Mucosa of stomach (tissue), 1 donor: ENCODE data around the gene ATXN2.

Source experiments
- H3K27me3 ChIP-seq: one replicate; pipeline ENCODE4 v1.7.0; 2013; ENCODE audit warnings: mild to moderate bottlenecking, low read length; ENCODE audit not compliant: control insufficient read depth, insufficient read depth
- H3K36me3 ChIP-seq: one replicate; pipeline ENCODE4 v1.7.0; 2013; ENCODE audit warnings: low read length; ENCODE audit not compliant: control insufficient read depth, insufficient read depth
- H3K4me1 ChIP-seq: one replicate; pipeline ENCODE4 v1.7.0; 2013; ENCODE audit warnings: mild to moderate bottlenecking, low read length; ENCODE audit not compliant: control insufficient read depth, insufficient read depth
- H3K4me3 ChIP-seq: one replicate; pipeline ENCODE4 v1.7.0; 2013; ENCODE audit warnings: low read length
- H3K9ac ChIP-seq: one replicate; pipeline ENCODE4 v1.7.0; 2013; ENCODE audit warnings: mild to moderate bottlenecking, low read length, moderate library complexity
- H3K9me3 ChIP-seq: one replicate; pipeline ENCODE4 v1.7.0; 2013; ENCODE audit warnings: mild to moderate bottlenecking, low read length, moderate library complexity; ENCODE audit not compliant: control insufficient read depth
- donor health status: Pancreatic carcinoma.

The ATXN2 gene

GRCh38 chr12:111451649-111452129 lies 147.4 kb downstream of the ATXN2 start:
- H3K4me1 ChIP-seq, result peaks cover 2% of the 10 kb centered on the region
- H3K9ac ChIP-seq, result no peak overlapping the region
- no peak overlapping the region for H3K4me3 ChIP-seq
- peaks cover 36% of the 10 kb centered on the region for H3K36me3 ChIP-seq
- H3K9me3 ChIP-seq, result no peaks in the 10 kb centered on the region
- H3K27me3 ChIP-seq, result no peaks in the 10 kb centered on the region

GRCh38 chr12:111451232-111451631 lies 147.9 kb downstream of the ATXN2 start:
- Histone ChIP-seq H3K9me3 (no peaks in the 10 kb centered on the region), H3K4me1 (peaks cover 7% of the 10 kb centered on the region), H3K9ac (no peak overlapping the region), H3K27me3 (no peaks in the 10 kb centered on the region), H3K36me3 (peaks cover 36% of the 10 kb centered on the region), H3K4me3 (no peak overlapping the region)

- H3K4me1 ChIP-seq, result peaks cover 11% of the 10 kb centered on the region
- H3K9ac ChIP-seq, result no peak overlapping the region
- no peaks in the 10 kb centered on the region for H3K27me3 ChIP-seq
- H3K36me3 ChIP-seq, result peaks cover 32% of the 10 kb centered on the region
- H3K4me3 ChIP-seq, result no peak overlapping the region
- H3K9me3 ChIP-seq, result no peaks in the 10 kb centered on the region
Measured at GRCh38 chr12:111450676-111451075, 148.4 kb downstream of the ATXN2 start.

GRCh38 chr12:111448846-111449790 lies 150.0 kb downstream of the ATXN2 start:
- H3K36me3 ChIP-seq, result peaks cover 26% of the 10 kb centered on the region

GRCh38 chr12:111448266-111448830 lies 150.8 kb downstream of the ATXN2 start:
- no peaks in the 10 kb centered on the region for H3K27me3 ChIP-seq
- H3K4me3 ChIP-seq, result no peak overlapping the region
- H3K4me1 ChIP-seq, result peaks cover 22% of the 10 kb centered on the region
- H3K36me3 ChIP-seq, result peaks cover 26% of the 10 kb centered on the region
- H3K9me3 ChIP-seq, result no peaks in the 10 kb centered on the region
- no peak overlapping the region for H3K9ac ChIP-seq

More at GRCh38 chr12:111448846-111449790, 150.0 kb downstream of the ATXN2 start:
- peaks cover 22% of the 10 kb centered on the region for H3K4me1 ChIP-seq
- no peaks in the 10 kb centered on the region for H3K9me3 ChIP-seq
- H3K27me3 ChIP-seq, result no peaks in the 10 kb centered on the region
- H3K9ac ChIP-seq, result no peak overlapping the region
- H3K4me3 ChIP-seq, result no peak overlapping the region

- no peak overlapping the region for H3K4me3 ChIP-seq
- H3K9me3 ChIP-seq, result no peaks in the 10 kb centered on the region
- no peak overlapping the region for H3K9ac ChIP-seq
- H3K4me1 ChIP-seq, result peaks cover 22% of the 10 kb centered on the region
- H3K36me3 ChIP-seq, result peaks cover 26% of the 10 kb centered on the region
- no peaks in the 10 kb centered on the region for H3K27me3 ChIP-seq
Measured at GRCh38 chr12:111447571-111448265, 151.4 kb downstream of the ATXN2 start.

- Histone ChIP-seq H3K4me3 (no peak overlapping the region), H3K9ac (no peak overlapping the region), H3K4me1 (peaks cover 22% of the 10 kb centered on the region), H3K27me3 (no peaks in the 10 kb centered on the region), H3K36me3 (peaks cover 26% of the 10 kb centered on the region), H3K9me3 (no peaks in the 10 kb centered on the region)
Measured at GRCh38 chr12:111446631-111447570, 152.2 kb downstream of the ATXN2 start.

GRCh38 chr12:111445726-111446581 lies 153.2 kb downstream of the ATXN2 start:
- Histone ChIP-seq H3K9ac (no peak overlapping the region), H3K27me3 (no peaks in the 10 kb centered on the region), H3K9me3 (no peaks in the 10 kb centered on the region), H3K36me3 (peaks cover 26% of the 10 kb centered on the region), H3K4me1 (peaks cover 22% of the 10 kb centered on the region), H3K4me3 (no peak overlapping the region)

GRCh38 chr12:111444925-111445725 lies 154.0 kb downstream of the ATXN2 start:
- Histone ChIP-seq H3K4me3 (no peak overlapping the region), H3K9me3 (no peaks in the 10 kb centered on the region), H3K9ac (no peak overlapping the region), H3K27me3 (no peaks in the 10 kb centered on the region), H3K4me1 (peaks cover 22% of the 10 kb centered on the region), H3K36me3 (peaks cover 18% of the 10 kb centered on the region)

- Histone ChIP-seq H3K27me3 (no peaks in the 10 kb centered on the region), H3K9ac (no peak overlapping the region), H3K4me3 (no peak overlapping the region), H3K4me1 (peaks cover 26% of the 10 kb centered on the region), H3K36me3 (peaks cover 18% of the 10 kb centered on the region), H3K9me3 (no peaks in the 10 kb centered on the region)
Measured at GRCh38 chr12:111444314-111444924, 154.7 kb downstream of the ATXN2 start.
